Measurements from ENCODE around the gene LRRC38. TPM values are rescaled to one million over a fixed set of nuclear protein-coding genes. Genes with fewer than 3 reads are reported as not detected.

The LRRC38 gene
- total and polyA plus RNA-seq, 2 of the 13 experiments (the other 11 are each of a cell fraction or from before 2014, with no cell fraction given) = not detected

- H3K4me3 ChIP-seq (replicated peaks in 1 of 3; ENCODE audit: insufficient read depth in 1 of 3, low read depth in 2 of 3, low read length in 3 of 3) = no peak overlapping the region
- H3K27ac ChIP-seq (ENCODE audit: extremely low read length, insufficient read depth, low read length) = no peak overlapping the region
- TF ChIP-seq, protein P1, sequence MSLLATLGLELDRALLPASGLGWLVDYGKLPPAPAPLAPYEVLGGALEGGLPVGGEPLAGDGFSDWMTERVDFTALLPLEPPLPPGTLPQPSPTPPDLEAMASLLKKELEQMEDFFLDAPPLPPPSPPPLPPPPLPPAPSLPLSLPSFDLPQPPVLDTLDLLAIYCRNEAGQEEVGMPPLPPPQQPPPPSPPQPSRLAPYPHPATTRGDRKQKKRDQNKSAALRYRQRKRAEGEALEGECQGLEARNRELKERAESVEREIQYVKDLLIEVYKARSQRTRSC (CRISPR knock-in tag; IDR thresholded peaks at IDR 0.05; ENCODE audit: low read depth) = no peak
- TF ChIP-seq NFRKB (IDR thresholded peaks at IDR 0.05) (no peak), ZNF274 (CRISPR knock-in tag; IDR thresholded peaks at IDR 0.05) (no peak)
- H3K9ac ChIP-seq (ENCODE audit: insufficient read depth, low read depth, low read length) = no peak overlapping the region
- ATAC-seq (no peak), FAIRE-seq (no peak), DNase-seq (ENCODE audit: low spot score) (no peak)
- H3K4me1 ChIP-seq (ENCODE audit: insufficient read depth, low read length) = no peaks in the 10 kb centered on the region
- H2AFZ ChIP-seq (ENCODE audit: low read length) = no peak overlapping the region
- no peaks in the 10 kb centered on the region for H3K9me3 ChIP-seq (ENCODE audit: low read length)
- no peak overlapping the region for H3K4me2 ChIP-seq (ENCODE audit: low read depth, low read length)
- ChIA-PET CTCF (ENCODE audit: low intra/inter-chr PET ratio, low total read pairs) (no interaction called here), POLR2A (no interaction called here)
- in situ Hi-C loops (cut with HindIII; ENCODE audit: extremely low pct_ligation_motif_present, low pct_unique_long_range_greater_than_20kb) (no loop called here), intact Hi-C loops (cut with micrococcal nuclease; ENCODE audit: unreplicated experiment) (no loop called here)
- 22% methylated on average over 5 of the region's 8 CpGs for WGBS (ENCODE audit: low lambda C conversion rate)
- no peaks in the 10 kb centered on the region for H3K79me2 ChIP-seq (ENCODE audit: insufficient read depth, low read length)
- no peaks in the 10 kb centered on the region for H4K20me1 ChIP-seq (ENCODE audit: insufficient read depth, low read length)
- H3K36me3 ChIP-seq (replicated peaks in 1 of 2; ENCODE audit: control insufficient read depth in 1 of 2, insufficient read depth in 2 of 2, low read length in 2 of 2) = no peaks in the 10 kb centered on the region
- peaks cover 5 to 36% of the 10 kb centered on the region in 2 experiments; a peak in 4 of 5 replicates for H3K27me3 ChIP-seq (ENCODE audit: control insufficient read depth in 1 of 2, insufficient read depth in 2 of 2, low read length in 2 of 2)
- BruUV-seq (replicated peaks) = no TSS peak
Measured at GRCh38 chr1:13505020-13505419, 8.8 kb downstream of the LRRC38 start.

DNA sequence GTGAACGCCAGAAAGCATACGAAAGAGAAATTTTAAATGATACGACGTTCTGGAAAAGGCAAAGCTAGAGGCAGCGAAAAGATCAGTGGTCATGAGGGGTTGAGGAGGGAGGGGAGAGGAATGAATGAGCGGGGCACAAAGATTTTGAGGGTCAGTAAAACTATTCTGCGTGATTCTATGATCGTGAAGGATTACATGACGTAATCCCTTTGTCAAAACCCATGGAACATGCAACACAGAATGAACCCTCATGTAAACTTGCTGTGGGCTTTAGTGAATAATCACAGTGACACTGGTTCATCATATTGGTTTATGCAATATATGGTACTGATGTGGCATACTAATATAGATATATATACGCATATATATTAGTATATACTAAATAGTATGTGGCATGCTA, 13.0 kb downstream of the LRRC38 start:
- Histone ChIP-seq H3K4me3 (replicated peaks in 1 of 3; ENCODE audit: insufficient read depth in 1 of 3, low read depth in 2 of 3, low read length in 3 of 3) (no peak overlapping the region), H3K4me1 (ENCODE audit: insufficient read depth, low read length) (no peaks in the 10 kb centered on the region), H2AFZ (ENCODE audit: low read length) (no peak overlapping the region), H3K27me3 (ENCODE audit: control insufficient read depth in 1 of 2, insufficient read depth in 2 of 2, low read length in 2 of 2) (peaks cover 1 to 36% of the 10 kb centered on the region in 2 experiments; a peak in 3 of 5 replicates), H3K36me3 (replicated peaks in 1 of 2; ENCODE audit: control insufficient read depth in 1 of 2, insufficient read depth in 2 of 2, low read length in 2 of 2) (no peaks in the 10 kb centered on the region), H3K9ac (ENCODE audit: insufficient read depth, low read depth, low read length) (no peak overlapping the region), H4K20me1 (ENCODE audit: insufficient read depth, low read length) (no peaks in the 10 kb centered on the region), H3K79me2 (ENCODE audit: insufficient read depth, low read length) (no peaks in the 10 kb centered on the region), H3K9me3 (ENCODE audit: low read length) (no peaks in the 10 kb centered on the region), H3K4me2 (ENCODE audit: low read depth, low read length) (no peak overlapping the region), H3K27ac (ENCODE audit: extremely low read length, insufficient read depth, low read length) (no peak overlapping the region)
- ATAC-seq (no peak), DNase-seq (ENCODE audit: low spot score) (no peak), FAIRE-seq (no peak)
- in situ Hi-C loops (cut with HindIII; ENCODE audit: extremely low pct_ligation_motif_present, low pct_unique_long_range_greater_than_20kb) = no loop called here
- ChIA-PET POLR2A (no interaction called here), CTCF (ENCODE audit: low intra/inter-chr PET ratio, low total read pairs) (no interaction called here)
- intact Hi-C loops (cut with micrococcal nuclease; ENCODE audit: unreplicated experiment) = no loop called here
- TF ChIP-seq ZNF713 (CRISPR knock-in tag; IDR thresholded peaks at IDR 0.05) (no peak), ETS1 (CRISPR knock-in tag; IDR thresholded peaks at IDR 0.05) (no peak), KMT2B (CRISPR knock-in tag; IDR thresholded peaks at IDR 0.05) (no peak), SMAD9 (CRISPR knock-in tag; IDR thresholded peaks at IDR 0.05) (no peak), ZNF354B (CRISPR knock-in tag; IDR thresholded peaks at IDR 0.05) (no peak), ATF7 (IDR thresholded peaks at IDR 0.05) (peak; percentile 97), ATF7 (CRISPR knock-in tag; IDR thresholded peaks at IDR 0.05) (no peak), ZBTB21 (CRISPR knock-in tag; IDR thresholded peaks at IDR 0.05) (no peak), ZNF33A (CRISPR knock-in tag; IDR thresholded peaks at IDR 0.05; ENCODE audit: borderline replicate concordance) (no peak), CREB1 (IDR thresholded peaks at IDR 0.05) (peak; percentile 63), CREB1 (CRISPR knock-in tag; IDR thresholded peaks at IDR 0.05) (no peak)
- no TSS peak for BruUV-seq (replicated peaks)
- 26% methylated on average over 10 of the region's 10 CpGs for WGBS (ENCODE audit: low lambda C conversion rate)

Measured in HepG2 (cell line).